ENCODE data around the gene PLIN3. TPM values are rescaled to one million over a fixed set of nuclear protein-coding genes. Genes with fewer than 3 reads are reported as not detected.
"Not testable (repeated sequence)": the region's sequence is repeated elsewhere in the genome, so short reads cannot be mapped to it uniquely, and the experiment has no call there.

PLIN3 gene
- total and polyA plus RNA-seq, 2 donors (not counting 1 experiment from before 2014, with no cell fraction given) = 27.6 to 34.3 TPM

- Histone ChIP-seq H3K36me3 (replicated peaks in 1 of 2; ENCODE audit: control extremely low read depth in 1 of 2, control insufficient read depth in 1 of 2, extremely low read depth in 1 of 2, insufficient read depth in 2 of 2, low read length in 1 of 2) (peaks cover 2% of the 10 kb centered on the region in 2 experiments), H4K20me1 (ENCODE audit: control insufficient read depth, insufficient read depth, low read length, poor library complexity, severe bottlenecking) (peaks cover 2% of the 10 kb centered on the region), H2AFZ (ENCODE audit: insufficient read depth, low read depth, low read length, poor library complexity, severe bottlenecking) (no peak overlapping the region), H3K27me3 (replicated peaks in 1 of 4; ENCODE audit: control extremely low read depth in 1 of 4, control insufficient read depth in 3 of 4, insufficient read depth in 4 of 4, low read length in 3 of 4) (no peaks in the 10 kb centered on the region), H3K27ac (ENCODE audit: low read length in 2 of 2) (no peak overlapping the region), H3K9me3 (ENCODE audit: control extremely low read depth in 1 of 3, control insufficient read depth in 2 of 3, insufficient read depth in 1 of 3, low read length in 2 of 3) (no peaks in the 10 kb centered on the region), H3K4me1 (ENCODE audit: control insufficient read depth in 2 of 2, insufficient read depth in 2 of 2, low read length in 2 of 2) (peaks cover 4 to 6% of the 10 kb centered on the region in 2 donors), H3K4me3 (ENCODE audit: control extremely low read depth in 1 of 5, extremely low read depth in 1 of 5, insufficient read depth in 1 of 5, low read depth in 2 of 5, low read length in 4 of 5) (no peak overlapping the region), H3K79me2 (ENCODE audit: control insufficient read depth, insufficient read depth, low read length) (peaks cover 8% of the 10 kb centered on the region), H3K4me2 (replicated peaks; ENCODE audit: low read depth, low read length, poor library complexity, severe bottlenecking) (no peak overlapping the region), H3K9ac (ENCODE audit: low read length) (no peak overlapping the region)
- Mint-ChIP-seq H3K4me1 (peaks cover 13% of the 10 kb centered on the region), H3K9me3 (ENCODE audit: insufficient read depth) (no peaks in the 10 kb centered on the region), H3K4me3 (no peak overlapping the region), H3K27me3 (no peaks in the 10 kb centered on the region), H3K27ac (no peak overlapping the region)
- intact Hi-C loops (cut with micrococcal nuclease) = no loop called here
- no peak for ATAC-seq (ENCODE audit: low read depth)
- WGBS (ENCODE audit: insufficient coverage) = 19% methylated on average over 6 of the region's 7 CpGs
- CTCF ChIA-PET = interaction anchor here (0.8 to 1.0 kb wide), 2 partner anchors 9 to 14 kb away, joined by 3 read pairs; no protein-coding TSS in a partner anchor
- POLR2A ChIA-PET = no interaction called here
- TF ChIP-seq EZH2 (IDR thresholded peaks at IDR 0.05; ENCODE audit: borderline replicate concordance, insufficient read depth, low read depth, low read length, poor library complexity, severe bottlenecking) = no peak
- TF ChIP-seq, protein P1, sequence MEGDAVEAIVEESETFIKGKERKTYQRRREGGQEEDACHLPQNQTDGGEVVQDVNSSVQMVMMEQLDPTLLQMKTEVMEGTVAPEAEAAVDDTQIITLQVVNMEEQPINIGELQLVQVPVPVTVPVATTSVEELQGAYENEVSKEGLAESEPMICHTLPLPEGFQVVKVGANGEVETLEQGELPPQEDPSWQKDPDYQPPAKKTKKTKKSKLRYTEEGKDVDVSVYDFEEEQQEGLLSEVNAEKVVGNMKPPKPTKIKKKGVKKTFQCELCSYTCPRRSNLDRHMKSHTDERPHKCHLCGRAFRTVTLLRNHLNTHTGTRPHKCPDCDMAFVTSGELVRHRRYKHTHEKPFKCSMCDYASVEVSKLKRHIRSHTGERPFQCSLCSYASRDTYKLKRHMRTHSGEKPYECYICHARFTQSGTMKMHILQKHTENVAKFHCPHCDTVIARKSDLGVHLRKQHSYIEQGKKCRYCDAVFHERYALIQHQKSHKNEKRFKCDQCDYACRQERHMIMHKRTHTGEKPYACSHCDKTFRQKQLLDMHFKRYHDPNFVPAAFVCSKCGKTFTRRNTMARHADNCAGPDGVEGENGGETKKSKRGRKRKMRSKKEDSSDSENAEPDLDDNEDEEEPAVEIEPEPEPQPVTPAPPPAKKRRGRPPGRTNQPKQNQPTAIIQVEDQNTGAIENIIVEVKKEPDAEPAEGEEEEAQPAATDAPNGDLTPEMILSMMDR (IDR thresholded peaks at IDR 0.05) = no peak
- DNase-seq = no peak
These were observed 29.7 kb upstream of the PLIN3 start for GRCh38 chr19:4897146-4897545.

DNA sequence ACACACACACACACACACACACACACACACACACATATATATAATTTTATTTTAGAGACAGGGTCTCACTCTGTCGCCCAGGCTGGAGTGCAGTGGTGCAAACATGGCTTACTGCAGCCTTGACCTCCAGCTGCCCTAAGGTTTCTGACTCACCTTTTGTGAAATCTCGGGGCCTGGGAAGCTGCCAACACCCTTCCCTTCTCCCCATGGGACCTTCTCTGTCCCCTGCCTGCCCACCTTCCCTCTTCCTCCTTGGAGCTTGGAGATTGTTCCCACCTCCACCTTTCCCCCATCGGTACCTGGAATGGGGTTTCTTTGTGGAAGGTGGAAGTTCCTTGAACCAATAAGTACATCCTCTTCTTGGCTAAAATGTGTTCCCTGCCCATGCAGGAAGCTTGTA is 28.9 kb upstream of the PLIN3 start:
- no peaks in the 10 kb centered on the region for H3K9me3 Mint-ChIP-seq (ENCODE audit: insufficient read depth)
- TF ChIP-seq EZH2 (IDR thresholded peaks at IDR 0.05; ENCODE audit: borderline replicate concordance, insufficient read depth, low read depth, low read length, poor library complexity, severe bottlenecking) = no peak
- TF ChIP-seq, protein P1 (IDR thresholded peaks at IDR 0.05) = no peak
- H3K4me3 Mint-ChIP-seq = no peak overlapping the region
- H3K9me3 ChIP-seq (ENCODE audit: control extremely low read depth in 1 of 3, control insufficient read depth in 2 of 3, insufficient read depth in 1 of 3, low read length in 2 of 3) = no peaks in the 10 kb centered on the region
- H3K4me1 ChIP-seq (ENCODE audit: control insufficient read depth in 2 of 2, insufficient read depth in 2 of 2, low read length in 2 of 2) = peaks cover 4 to 6% of the 10 kb centered on the region in 2 donors
- no peak overlapping the region for H3K4me3 ChIP-seq (ENCODE audit: control extremely low read depth in 1 of 5, extremely low read depth in 1 of 5, insufficient read depth in 1 of 5, low read depth in 2 of 5, low read length in 4 of 5)
- intact Hi-C loops (cut with micrococcal nuclease) = no loop called here
- no peak overlapping the region for H3K4me2 ChIP-seq (replicated peaks; ENCODE audit: low read depth, low read length, poor library complexity, severe bottlenecking)
- H3K4me1 Mint-ChIP-seq = peaks cover 12% of the 10 kb centered on the region
- ChIA-PET CTCF (interaction anchor here (0.7 kb wide), 1 partner anchor 152 kb away, joined by 3 read pairs; no protein-coding TSS in a partner anchor), POLR2A (interaction anchor here (0.7 kb wide), 1 partner anchor 726 kb away, joined by 3 read pairs; the partner anchor contains the start of genes SAFB and SAFB2)
- H2AFZ ChIP-seq (ENCODE audit: insufficient read depth, low read depth, low read length, poor library complexity, severe bottlenecking) = no peak overlapping the region
- no peaks in the 10 kb centered on the region for H3K27me3 ChIP-seq (replicated peaks in 1 of 4; ENCODE audit: control extremely low read depth in 1 of 4, control insufficient read depth in 3 of 4, insufficient read depth in 4 of 4, low read length in 3 of 4)
- H3K27ac Mint-ChIP-seq = no peak overlapping the region
- H3K27ac ChIP-seq (ENCODE audit: low read length in 2 of 2) = no peak overlapping the region
- DNase-seq (no peak), ATAC-seq (ENCODE audit: low read depth) (no peak)
- H3K9ac ChIP-seq (ENCODE audit: low read length) = no peak overlapping the region
- peaks cover 8% of the 10 kb centered on the region for H3K79me2 ChIP-seq (ENCODE audit: control insufficient read depth, insufficient read depth, low read length)
- H3K27me3 Mint-ChIP-seq = no peaks in the 10 kb centered on the region
- 35% methylated on average over 2 of the region's 3 CpGs for WGBS (ENCODE audit: insufficient coverage)
- no peaks in the 10 kb centered on the region for H4K20me1 ChIP-seq (ENCODE audit: control insufficient read depth, insufficient read depth, low read length, poor library complexity, severe bottlenecking)
- peaks cover 2% of the 10 kb centered on the region in 2 experiments for H3K36me3 ChIP-seq (replicated peaks in 1 of 2; ENCODE audit: control extremely low read depth in 1 of 2, control insufficient read depth in 1 of 2, extremely low read depth in 1 of 2, insufficient read depth in 2 of 2, low read length in 1 of 2)

DNA sequence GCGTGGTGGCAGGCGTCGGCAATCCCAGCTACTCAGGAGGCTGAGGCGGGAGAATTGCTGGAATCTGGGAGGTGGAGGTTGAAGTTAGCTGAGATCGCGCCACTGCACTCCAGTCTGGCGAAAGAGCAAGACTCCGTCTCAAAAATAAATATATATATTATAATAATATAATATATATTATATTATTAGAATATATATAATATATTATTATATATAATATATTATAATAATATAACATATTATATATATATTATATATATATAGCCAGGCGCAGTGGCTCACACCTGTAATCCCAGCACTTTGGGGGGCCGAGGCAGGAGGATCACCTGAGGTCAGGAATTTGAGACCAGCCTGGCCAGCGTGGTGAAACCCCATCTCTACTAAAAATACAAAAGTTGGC is 25.5 kb upstream of the PLIN3 start:
- CTCF ChIA-PET; POLR2A ChIA-PET; H4K20me1 ChIP-seq (ENCODE audit: control insufficient read depth, insufficient read depth, low read length, poor library complexity, severe bottlenecking); H3K9me3 ChIP-seq (ENCODE audit: control extremely low read depth in 1 of 3, control insufficient read depth in 2 of 3, insufficient read depth in 1 of 3, low read length in 2 of 3); DNase-seq; H2AFZ ChIP-seq (ENCODE audit: insufficient read depth, low read depth, low read length, poor library complexity, severe bottlenecking); intact Hi-C loops (cut with micrococcal nuclease); H3K4me3 Mint-ChIP-seq; H3K27ac ChIP-seq (ENCODE audit: low read length in 2 of 2); H3K27ac Mint-ChIP-seq; H3K9me3 Mint-ChIP-seq (ENCODE audit: insufficient read depth); H3K4me2 ChIP-seq (replicated peaks; ENCODE audit: low read depth, low read length, poor library complexity, severe bottlenecking); H3K27me3 ChIP-seq (replicated peaks in 1 of 4; ENCODE audit: control extremely low read depth in 1 of 4, control insufficient read depth in 3 of 4, insufficient read depth in 4 of 4, low read length in 3 of 4); H3K27me3 Mint-ChIP-seq; H3K9ac ChIP-seq (ENCODE audit: low read length); ATAC-seq (ENCODE audit: low read depth); H3K4me3 ChIP-seq (ENCODE audit: control extremely low read depth in 1 of 5, extremely low read depth in 1 of 5, insufficient read depth in 1 of 5, low read depth in 2 of 5, low read length in 4 of 5); H3K4me1 ChIP-seq (ENCODE audit: control insufficient read depth in 2 of 2, insufficient read depth in 2 of 2, low read length in 2 of 2): not testable (repeated sequence)
- Histone ChIP-seq H3K79me2 (ENCODE audit: control insufficient read depth, insufficient read depth, low read length) (peaks cover 11% of the 10 kb centered on the region), H3K36me3 (replicated peaks in 1 of 2; ENCODE audit: control extremely low read depth in 1 of 2, control insufficient read depth in 1 of 2, extremely low read depth in 1 of 2, insufficient read depth in 2 of 2, low read length in 1 of 2) (peaks cover 1 to 11% of the 10 kb centered on the region in 2 experiments)
- WGBS (ENCODE audit: insufficient coverage) = no CpG with 5 or more reads among the region's 11 CpGs
- peaks cover 12% of the 10 kb centered on the region for H3K4me1 Mint-ChIP-seq
